PC-9 (cell line): Measurements from ENCODE around the gene LCN12.

Source experiments
- EZH2 ChIP-seq: fragments of 200-600 bp; sonication (generic); IDR thresholded peaks from 2 replicates; pipeline ENCODE4 v1.8.0; 2017; ENCODE audit warnings: antibody characterized with exemption, low read depth
- TF ChIP-seq, protein P1 (sequence below): fragments of 200-600 bp; sonication (generic); conservative IDR thresholded peaks from 2 replicates; pipeline ENCODE4 v1.6.1; 2017; ENCODE audit warnings: mixed run types, antibody characterized with exemption, mild to moderate bottlenecking, moderate library complexity

DNA sequence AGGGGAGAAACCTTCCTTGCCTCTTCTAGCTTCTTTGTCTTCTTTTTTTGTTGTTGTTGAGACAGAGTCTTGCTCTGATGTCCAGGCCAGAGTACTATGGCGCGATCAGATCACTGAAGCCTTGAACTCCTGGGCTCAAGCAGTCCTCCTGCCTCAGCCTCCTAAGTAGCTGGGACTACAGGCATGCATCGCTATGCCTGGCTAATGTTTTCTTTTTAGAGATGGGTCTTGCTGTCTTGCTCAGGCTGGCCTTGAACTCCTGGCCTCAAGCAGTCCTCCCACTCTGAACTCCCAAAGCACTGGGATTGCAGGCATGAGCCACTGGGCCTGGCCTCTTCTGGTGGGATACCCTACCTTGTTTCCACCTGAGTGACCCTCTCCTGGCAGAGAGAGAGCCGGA, 36.8 kb downstream of the LCN12 start:
- TF ChIP-seq, protein P1, sequence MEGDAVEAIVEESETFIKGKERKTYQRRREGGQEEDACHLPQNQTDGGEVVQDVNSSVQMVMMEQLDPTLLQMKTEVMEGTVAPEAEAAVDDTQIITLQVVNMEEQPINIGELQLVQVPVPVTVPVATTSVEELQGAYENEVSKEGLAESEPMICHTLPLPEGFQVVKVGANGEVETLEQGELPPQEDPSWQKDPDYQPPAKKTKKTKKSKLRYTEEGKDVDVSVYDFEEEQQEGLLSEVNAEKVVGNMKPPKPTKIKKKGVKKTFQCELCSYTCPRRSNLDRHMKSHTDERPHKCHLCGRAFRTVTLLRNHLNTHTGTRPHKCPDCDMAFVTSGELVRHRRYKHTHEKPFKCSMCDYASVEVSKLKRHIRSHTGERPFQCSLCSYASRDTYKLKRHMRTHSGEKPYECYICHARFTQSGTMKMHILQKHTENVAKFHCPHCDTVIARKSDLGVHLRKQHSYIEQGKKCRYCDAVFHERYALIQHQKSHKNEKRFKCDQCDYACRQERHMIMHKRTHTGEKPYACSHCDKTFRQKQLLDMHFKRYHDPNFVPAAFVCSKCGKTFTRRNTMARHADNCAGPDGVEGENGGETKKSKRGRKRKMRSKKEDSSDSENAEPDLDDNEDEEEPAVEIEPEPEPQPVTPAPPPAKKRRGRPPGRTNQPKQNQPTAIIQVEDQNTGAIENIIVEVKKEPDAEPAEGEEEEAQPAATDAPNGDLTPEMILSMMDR = no peak
- TF ChIP-seq EZH2 = no peak
